ENCODE data around the gene CAV1.
"Not testable (repeated sequence)": the region's sequence is repeated elsewhere in the genome, so short reads cannot be mapped to it uniquely, and the experiment has no call there.

The CAV1 gene

DNA sequence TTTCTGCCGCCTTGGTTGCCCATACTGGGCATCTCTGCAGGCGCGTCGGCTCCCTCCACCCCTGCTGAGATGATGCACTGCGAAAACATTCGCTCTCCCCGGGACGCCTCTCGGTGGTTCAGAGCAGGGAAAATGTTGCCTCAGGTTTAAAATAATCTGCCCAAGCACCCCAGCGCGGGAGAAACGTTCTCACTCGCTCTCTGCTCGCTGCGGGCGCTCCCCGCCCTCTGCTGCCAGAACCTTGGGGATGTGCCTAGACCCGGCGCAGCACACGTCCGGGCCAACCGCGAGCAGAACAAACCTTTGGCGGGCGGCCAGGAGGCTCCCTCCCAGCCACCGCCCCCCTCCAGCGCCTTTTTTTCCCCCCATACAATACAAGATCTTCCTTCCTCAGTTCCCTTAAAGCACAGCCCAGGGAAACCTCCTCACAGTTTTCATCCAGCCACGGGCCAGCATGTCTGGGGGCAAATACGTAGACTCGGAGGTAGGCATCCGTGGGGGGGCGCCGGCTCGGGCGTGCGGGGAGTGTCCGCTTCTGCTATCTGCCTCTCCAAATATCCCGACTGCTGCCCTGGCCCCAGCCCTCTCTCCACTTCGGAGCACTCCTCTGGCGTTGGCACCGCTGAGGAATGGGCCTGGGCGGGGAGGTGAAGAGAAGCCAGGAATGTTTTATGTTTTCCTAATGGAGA is at the start of gene CAV1:
TSS of gene CAV1 (plus strand) at position 428 of the 689 bp plus-strand sequence. CDS start at position 455, 27 bp downstream.
- ATAC-seq, result peak; percentile 5 to 17

GRCh38 chr7:116477625-116478024 is 47.2 kb upstream of the CAV1 start:
- ATAC-seq, result no peak

- peak; percentile 56 to 74 for ATAC-seq
These were observed 46.0 kb upstream of the CAV1 start for GRCh38 chr7:116478834-116479233.

- ATAC-seq, result no peak
These were observed 41.4 kb upstream of the CAV1 start for GRCh38 chr7:116483271-116483942.

DNA sequence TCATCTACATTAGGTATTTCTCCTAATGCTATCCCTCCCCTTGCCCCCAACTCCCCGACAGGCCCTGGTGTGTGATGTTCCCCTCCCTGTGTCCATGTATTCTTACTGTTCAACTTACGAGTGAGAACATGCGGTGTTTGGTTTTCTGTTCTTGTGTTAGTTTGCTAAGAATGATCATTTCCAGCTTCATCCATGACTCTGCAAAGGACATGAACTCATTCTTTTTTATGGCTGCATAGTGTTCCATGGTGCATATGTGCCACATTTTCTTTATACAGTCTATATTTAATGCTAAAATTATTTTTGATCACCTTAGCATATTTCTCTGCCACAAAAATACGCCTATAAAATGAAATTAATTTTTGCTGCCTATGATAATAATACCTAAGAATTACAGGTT is 40.4 kb upstream of the CAV1 start:
- not testable (repeated sequence) for ATAC-seq

DNA sequence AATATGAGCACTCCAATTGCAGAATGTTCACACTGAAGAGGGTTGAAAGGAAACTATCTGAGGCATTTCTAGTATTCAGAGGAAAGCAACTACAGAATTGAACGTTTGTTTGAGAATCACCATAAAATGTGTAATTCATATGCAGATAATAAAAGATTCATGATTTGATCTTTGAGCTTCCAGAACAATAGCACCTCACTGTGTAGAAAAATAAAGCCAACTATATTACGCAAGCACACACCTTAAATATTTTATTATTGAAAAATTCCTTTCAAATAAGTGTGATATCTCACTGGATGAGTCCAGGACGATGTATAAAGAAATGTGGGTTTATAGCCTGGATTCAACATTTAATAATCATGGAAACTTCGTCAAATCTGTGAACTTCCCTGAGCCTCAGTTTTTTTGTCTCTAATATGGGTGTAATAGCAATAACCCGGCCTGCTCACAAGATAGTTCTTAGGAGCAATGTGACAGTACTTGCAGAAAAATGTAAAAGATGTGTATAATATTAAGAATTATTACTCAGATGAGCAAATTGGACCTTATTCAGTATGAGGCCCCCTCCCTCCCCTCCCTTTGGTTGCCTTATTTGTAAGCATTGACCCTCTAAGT is 36.8 kb upstream of the CAV1 start:
- no peak for ATAC-seq

- no peak for ATAC-seq
These were observed 34.5 kb upstream of the CAV1 start for GRCh38 chr7:116490351-116490750.

DNA sequence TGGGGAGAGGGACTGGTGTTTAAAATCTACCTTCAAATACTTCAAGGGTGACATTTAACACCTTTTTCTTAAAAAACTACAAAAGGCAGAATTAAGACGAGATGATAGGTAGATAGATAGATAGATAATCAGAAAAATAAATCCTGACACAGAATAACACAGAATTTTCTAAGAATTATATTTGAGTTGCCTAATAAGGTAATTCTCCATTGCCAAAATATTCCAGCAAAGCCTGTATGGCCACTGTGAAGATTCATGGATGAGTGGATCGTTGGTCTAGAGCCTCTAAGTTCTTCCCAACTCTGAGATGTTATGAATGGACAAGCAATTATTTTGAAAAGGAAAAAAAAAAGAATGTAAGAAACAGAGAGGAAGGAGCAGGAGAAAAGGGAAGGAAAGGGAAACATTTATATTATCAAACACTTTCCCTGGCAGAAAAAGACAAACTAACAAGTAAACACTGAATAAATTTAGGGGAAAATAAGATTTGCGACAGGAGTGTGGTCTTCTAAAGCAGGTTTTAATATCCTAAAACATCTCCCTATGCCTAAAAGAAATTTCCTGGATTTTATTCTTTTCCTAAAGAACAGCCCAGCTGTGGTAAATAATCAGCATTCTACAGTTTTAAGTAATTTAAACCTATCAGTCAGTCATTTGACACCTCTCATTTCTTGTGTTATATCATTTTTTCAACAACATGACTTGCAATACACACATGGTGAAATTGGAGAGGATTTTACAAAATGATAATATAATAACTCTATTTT is 32.8 kb upstream of the CAV1 start:
- no peak for ATAC-seq

GRCh38 chr7:116492654-116493109 is 32.2 kb upstream of the CAV1 start:
- no peak for ATAC-seq

DNA sequence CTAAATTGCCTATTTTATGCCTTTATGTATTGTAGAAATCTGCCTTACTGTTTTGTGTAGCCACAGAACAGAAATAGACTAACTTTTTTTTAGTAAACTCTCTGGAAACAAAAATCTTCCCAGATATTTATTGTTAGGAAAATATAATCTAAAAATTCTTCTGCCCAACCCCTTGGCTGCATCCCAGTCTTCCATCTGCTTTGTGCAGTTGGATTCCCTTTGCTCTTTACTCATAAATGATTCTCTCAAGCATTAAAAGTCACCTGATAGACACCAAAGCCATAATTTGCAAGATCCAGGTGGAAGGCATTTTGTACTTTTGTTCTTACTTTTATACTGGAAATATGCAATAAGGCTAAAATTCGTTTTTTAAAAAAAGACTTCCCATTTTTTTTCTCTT is 31.4 kb upstream of the CAV1 start:
- no peak for ATAC-seq

DNA sequence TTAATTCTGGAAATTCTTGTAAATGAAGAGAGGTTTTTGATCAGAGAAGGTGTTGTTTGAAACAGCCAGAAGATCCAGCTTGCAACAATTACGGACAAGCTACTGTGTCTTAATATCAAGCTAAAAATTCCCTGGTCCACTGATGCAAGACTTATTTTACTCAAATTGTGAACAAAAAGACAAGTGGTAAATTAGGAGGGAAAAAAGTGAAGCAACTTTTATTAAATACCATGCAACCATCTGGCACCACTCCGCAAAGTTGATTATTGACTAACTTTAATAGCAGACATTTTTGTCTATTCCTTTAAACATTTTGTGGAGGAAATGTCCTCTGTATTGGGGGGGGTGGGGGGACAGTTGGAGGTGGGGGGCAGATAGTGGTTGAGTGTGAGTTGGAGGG is 30.4 kb upstream of the CAV1 start:
- no peak for ATAC-seq

GRCh38 chr7:116495736-116496135 is 29.1 kb upstream of the CAV1 start:
- no peak for ATAC-seq

DNA sequence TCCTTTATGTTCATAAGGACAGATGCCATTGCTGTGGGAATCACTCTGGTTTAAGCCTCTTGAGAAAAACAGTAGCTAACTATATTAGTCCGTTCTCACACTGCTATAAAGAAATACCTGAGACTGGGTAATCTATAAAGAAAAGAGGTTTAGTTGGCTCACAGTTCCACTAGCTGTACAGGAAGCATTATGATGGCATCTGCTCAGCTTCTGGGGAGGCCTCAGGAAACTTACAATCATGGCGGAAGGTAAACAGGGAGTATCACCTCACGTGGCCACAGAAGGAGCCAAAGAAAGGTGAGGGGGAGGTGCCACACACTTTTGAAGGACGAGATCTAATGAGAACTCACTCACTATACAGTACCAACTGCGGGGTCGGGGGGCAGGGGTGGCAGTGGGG is 28.2 kb upstream of the CAV1 start:
- ATAC-seq, result no peak

- no peak for ATAC-seq
These were observed 27.1 kb upstream of the CAV1 start for GRCh38 chr7:116497708-116498107.

GRCh38 chr7:116499168-116500077 is 25.4 kb upstream of the CAV1 start, which contains the start of gene CAV2:
Gene CAV2 (plus strand): TSS chr7:116499738. CDS start chr7:116499782, 44 bp downstream.
- ATAC-seq, result peak in 1 of 2 donors; percentile 14

- ATAC-seq, result peak; percentile 77 to 85
These were observed 24.6 kb upstream of the CAV1 start for GRCh38 chr7:116500078-116500853.

DNA sequence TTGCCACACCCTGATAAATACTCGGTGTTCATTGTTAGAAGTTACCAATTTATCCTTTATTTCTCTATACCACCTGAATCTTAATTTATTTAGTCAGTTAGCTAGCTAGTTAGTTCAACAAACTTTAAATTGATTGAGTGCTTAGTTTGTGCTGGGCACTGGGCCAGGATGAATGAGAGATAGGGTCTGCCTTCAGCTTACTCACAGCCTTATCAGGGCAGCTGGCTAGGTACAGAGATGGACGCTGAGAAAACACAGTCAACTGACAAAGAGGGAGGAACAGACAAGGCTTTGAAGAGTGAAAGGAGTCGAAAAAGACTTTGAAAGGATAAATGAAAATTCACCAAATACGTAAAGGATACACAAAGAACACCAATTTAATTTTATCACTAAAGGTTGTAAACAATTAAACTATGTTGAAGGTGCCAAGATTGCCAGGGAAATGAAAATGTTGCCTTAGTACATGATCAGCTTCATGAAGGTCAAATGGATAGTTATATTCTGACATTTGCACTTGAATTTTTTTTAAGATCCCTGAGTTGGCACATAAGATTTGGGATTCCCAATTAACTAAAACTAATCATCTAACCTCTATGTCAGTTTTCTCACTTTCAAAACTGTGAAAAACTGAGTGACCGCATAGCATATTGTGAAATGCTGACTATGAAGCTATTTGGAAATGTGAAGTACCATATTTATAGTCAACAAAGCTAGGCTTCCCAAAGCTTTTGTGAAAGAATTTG is 23.2 kb upstream of the CAV1 start:
- ATAC-seq, result no peak

DNA sequence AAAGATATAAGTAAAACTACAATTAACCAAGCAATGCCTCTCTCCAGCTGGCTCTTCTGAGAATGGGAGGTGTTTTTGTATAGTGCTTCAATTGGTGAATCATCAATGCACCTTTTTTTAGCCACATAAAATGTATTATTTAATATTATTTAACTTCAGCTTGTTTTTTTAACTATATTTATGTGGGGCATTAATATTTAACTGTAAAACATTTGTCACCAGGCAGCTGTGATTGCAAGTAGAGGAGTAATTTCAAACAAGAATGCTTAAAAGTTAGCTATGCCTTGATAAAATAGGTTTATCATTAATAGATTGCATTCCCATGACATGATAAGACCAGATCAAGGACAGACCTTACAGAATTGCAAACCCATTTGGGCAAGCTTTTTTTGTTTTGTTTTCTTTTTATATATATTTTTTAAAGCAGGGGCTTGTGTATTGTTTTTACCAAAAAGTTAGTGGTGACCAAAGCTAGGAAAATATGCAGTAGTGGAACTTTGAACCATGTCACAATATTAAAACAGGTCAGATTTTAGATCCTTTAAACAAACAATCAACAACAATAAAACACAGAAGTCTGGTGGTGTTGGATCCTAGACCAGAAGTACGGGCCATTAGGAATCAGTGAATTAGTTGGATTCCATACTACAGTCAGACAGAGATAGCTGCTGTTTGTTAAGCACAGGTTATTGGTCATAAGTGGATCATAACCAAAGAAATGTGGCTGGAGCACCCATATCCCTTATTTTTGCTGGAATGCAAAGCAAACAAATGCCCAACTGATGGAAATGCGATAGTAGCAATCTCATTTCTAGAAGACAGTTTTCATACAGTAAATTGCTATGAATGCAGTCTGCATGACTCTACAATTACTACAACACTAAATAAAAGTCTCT is 22.4 kb upstream of the CAV1 start:
- no peak for ATAC-seq

- no peak for ATAC-seq
These were observed 21.0 kb upstream of the CAV1 start for GRCh38 chr7:116503835-116504234.

Measured in activated CD4-positive, CD25-positive, alpha-beta regulatory T cell treated with anti-CD3 and anti-CD28 coated beads, Interleukin-2, amount 50 U/mL, for 24 hours (primary cell).